Esophagus muscularis mucosa (tissue), 4 donors: ENCODE data around the gene IFNL2.

ENCODE experiments used
- EP300 ChIP-seq: sonication (generic); formaldehyde crosslinking; IDR thresholded peaks from one replicate; pipeline ENCODE4 v1.6.1; 2017; ENCODE audit warnings: antibody characterized with exemption
- POLR2A ChIP-seq: fragments of 450-650 bp; IDR thresholded peaks from one replicate; pipeline ENCODE4 v1.6.1; 2017; ENCODE audit warnings: antibody characterized with exemption, moderate library complexity, mild to moderate bottlenecking, low read depth
- POLR2AphosphoS5 ChIP-seq, 2 donors: sonication (generic); formaldehyde crosslinking; IDR thresholded peaks; one replicate each; pipeline ENCODE4 v1.6.1; 2017; ENCODE audit warnings: antibody characterized with exemption in 2 of 2
- TF ChIP-seq, protein P1 (sequence below), 3 experiments: fragments of 200-600 bp in 2 of 3; fragments of 450-650 bp in 1 of 3; sonication (generic) in 2 of 3; IDR thresholded peaks; one replicate each; pipeline ENCODE4 v1.5.1; 2017 to 2019; ENCODE audit warnings: antibody characterized with exemption in 3 of 3, mild to moderate bottlenecking in 2 of 3, moderate library complexity in 1 of 3

DNA sequence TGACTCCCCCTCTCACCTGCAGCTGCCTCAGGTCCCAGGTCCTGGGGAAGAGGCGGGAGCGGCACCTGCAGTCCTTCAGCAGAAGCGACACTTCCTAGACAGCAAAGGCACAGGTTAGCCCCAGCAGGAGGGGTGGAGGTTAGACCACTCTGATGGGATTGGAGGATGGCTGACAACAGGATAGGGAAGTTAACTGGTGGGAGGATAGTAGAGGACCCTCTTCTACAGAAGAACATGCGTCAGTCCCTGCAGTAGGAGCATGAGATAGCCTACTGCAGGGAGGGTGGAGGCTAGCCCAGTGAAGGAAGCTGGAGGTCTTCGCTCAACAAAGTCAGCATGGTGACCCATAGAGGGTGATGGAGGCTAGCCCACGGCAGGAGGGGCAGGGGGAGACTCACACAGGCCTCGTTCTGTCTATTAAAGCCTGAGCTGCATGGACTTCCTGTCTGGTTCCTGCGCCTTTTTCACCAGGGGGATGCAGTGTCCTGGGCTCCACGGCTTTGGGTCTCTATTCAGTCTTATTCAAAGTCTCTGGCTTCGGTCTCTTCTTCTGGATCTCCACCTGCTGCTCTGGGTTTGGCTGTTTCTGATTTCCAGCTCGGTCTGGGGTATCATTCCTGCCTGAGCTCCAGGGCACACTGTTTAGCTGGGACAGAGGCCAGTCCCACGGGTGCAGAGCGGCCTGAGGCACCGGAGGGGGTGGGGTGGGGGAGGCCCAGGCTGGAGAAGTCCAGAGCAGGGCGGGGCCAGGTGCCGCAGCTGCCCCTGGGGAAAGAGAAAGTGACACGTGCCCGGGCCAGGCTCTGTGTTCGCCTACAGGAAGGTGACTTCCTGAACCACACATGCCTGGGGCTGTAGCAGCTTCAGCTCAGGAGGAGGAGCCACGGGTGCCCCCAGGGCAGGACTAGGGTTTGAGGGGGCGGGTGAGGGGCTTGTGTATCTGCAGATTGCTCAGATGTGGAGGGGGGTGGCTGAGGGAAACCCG lies 30.7 kb upstream of the IFNL2 start:
- TF ChIP-seq, protein P1, sequence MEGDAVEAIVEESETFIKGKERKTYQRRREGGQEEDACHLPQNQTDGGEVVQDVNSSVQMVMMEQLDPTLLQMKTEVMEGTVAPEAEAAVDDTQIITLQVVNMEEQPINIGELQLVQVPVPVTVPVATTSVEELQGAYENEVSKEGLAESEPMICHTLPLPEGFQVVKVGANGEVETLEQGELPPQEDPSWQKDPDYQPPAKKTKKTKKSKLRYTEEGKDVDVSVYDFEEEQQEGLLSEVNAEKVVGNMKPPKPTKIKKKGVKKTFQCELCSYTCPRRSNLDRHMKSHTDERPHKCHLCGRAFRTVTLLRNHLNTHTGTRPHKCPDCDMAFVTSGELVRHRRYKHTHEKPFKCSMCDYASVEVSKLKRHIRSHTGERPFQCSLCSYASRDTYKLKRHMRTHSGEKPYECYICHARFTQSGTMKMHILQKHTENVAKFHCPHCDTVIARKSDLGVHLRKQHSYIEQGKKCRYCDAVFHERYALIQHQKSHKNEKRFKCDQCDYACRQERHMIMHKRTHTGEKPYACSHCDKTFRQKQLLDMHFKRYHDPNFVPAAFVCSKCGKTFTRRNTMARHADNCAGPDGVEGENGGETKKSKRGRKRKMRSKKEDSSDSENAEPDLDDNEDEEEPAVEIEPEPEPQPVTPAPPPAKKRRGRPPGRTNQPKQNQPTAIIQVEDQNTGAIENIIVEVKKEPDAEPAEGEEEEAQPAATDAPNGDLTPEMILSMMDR (IDR thresholded peaks at IDR 0.05), result no peak
- TF ChIP-seq POLR2AphosphoS5 (IDR thresholded peaks at IDR 0.05) (no peak), POLR2A (no peak), EP300 (no peak)
